ENCODE measurements around the gene CDC25A. TPM values are rescaled to one million over a fixed set of nuclear protein-coding genes. Genes with fewer than 3 reads are reported as not detected.

Gene CDC25A
- total and polyA plus RNA-seq, 2 of the 13 experiments (the other 11 are each of a cell fraction or from before 2014, with no cell fraction given), result 7.9 to 45.4 TPM

GRCh38 chr3:48188266-48189201, at the start of gene CDC25A (continued):
- TF ChIP-seq BRF2 (CRISPR knock-in tag; IDR thresholded peaks at IDR 0.05) (peak; percentile 65; the same call in 1 of the 2 replicates), ZNF816 (CRISPR knock-in tag; IDR thresholded peaks at IDR 0.05; ENCODE audit: borderline replicate concordance) (no peak), ZNF234 (CRISPR knock-in tag; conservative IDR thresholded peaks at IDR 0.05) (no peak), ARID4A (CRISPR knock-in tag; IDR thresholded peaks at IDR 0.05; ENCODE audit: borderline replicate concordance) (peak; percentile 100), ELF1 (CRISPR knock-in tag; IDR thresholded peaks at IDR 0.05) (0 out of 2 replicates have a peak, but pooled peaks have one; percentile 47), ZNF124 (CRISPR knock-in tag; IDR thresholded peaks at IDR 0.05) (peak; percentile 57; the same call in 1 of the 2 replicates), SALL2 (CRISPR knock-in tag; IDR thresholded peaks at IDR 0.05) (no peak), ZSCAN5A (CRISPR knock-in tag; IDR thresholded peaks at IDR 0.05; ENCODE audit: borderline replicate concordance) (peak; percentile 78; the same call in 1 of the 2 replicates), ZNF121 (CRISPR knock-in tag; IDR thresholded peaks at IDR 0.05) (no peak), ZNF143 (CRISPR knock-in tag; IDR thresholded peaks at IDR 0.05) (peak; percentile 96), HOXA5 (CRISPR knock-in tag; IDR thresholded peaks at IDR 0.05) (no peak), TBX3 (IDR thresholded peaks at IDR 0.05; ENCODE audit: borderline replicate concordance) (no peak), RBM22 (optimal IDR thresholded peaks at IDR 0.05; ENCODE audit: low read length) (no peak)
- TF ChIP-seq, protein P1, sequence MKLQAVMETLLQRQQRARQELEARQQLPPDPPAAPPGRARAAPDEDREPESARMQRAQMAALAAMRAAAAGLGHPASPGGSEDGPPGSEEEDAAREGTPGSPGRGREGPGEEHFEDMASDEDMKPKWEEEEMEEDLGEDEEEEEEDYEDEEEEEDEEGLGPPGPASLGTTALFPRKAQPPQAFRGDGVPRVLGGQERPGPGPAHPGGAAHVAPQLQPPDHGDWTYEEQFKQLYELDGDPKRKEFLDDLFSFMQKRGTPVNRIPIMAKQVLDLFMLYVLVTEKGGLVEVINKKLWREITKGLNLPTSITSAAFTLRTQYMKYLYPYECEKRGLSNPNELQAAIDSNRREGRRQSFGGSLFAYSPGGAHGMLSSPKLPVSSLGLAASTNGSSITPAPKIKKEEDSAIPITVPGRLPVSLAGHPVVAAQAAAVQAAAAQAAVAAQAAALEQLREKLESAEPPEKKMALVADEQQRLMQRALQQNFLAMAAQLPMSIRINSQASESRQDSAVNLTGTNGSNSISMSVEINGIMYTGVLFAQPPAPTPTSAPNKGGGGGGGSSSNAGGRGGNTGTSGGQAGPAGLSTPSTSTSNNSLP (IDR thresholded peaks at IDR 0.05; ENCODE audit: low read depth, low read length), result peak; percentile 65; the same call in 1 of the 2 replicates
- TF ChIP-seq, protein P2, sequence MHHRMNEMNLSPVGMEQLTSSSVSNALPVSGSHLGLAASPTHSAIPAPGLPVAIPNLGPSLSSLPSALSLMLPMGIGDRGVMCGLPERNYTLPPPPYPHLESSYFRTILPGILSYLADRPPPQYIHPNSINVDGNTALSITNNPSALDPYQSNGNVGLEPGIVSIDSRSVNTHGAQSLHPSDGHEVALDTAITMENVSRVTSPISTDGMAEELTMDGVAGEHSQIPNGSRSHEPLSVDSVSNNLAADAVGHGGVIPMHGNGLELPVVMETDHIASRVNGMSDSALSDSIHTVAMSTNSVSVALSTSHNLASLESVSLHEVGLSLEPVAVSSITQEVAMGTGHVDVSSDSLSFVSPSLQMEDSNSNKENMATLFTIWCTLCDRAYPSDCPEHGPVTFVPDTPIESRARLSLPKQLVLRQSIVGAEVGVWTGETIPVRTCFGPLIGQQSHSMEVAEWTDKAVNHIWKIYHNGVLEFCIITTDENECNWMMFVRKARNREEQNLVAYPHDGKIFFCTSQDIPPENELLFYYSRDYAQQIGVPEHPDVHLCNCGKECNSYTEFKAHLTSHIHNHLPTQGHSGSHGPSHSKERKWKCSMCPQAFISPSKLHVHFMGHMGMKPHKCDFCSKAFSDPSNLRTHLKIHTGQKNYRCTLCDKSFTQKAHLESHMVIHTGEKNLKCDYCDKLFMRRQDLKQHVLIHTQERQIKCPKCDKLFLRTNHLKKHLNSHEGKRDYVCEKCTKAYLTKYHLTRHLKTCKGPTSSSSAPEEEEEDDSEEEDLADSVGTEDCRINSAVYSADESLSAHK (CRISPR knock-in tag; IDR thresholded peaks at IDR 0.05; ENCODE audit: borderline replicate concordance), result no peak
- TF ChIP-seq, protein P3, sequence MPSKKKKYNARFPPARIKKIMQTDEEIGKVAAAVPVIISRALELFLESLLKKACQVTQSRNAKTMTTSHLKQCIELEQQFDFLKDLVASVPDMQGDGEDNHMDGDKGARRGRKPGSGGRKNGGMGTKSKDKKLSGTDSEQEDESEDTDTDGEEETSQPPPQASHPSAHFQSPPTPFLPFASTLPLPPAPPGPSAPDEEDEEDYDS (CRISPR knock-in tag; IDR thresholded peaks at IDR 0.05), result peak; percentile 75
